ENCODE measurements around the gene SULT2B1.

SULT2B1 gene

DNA sequence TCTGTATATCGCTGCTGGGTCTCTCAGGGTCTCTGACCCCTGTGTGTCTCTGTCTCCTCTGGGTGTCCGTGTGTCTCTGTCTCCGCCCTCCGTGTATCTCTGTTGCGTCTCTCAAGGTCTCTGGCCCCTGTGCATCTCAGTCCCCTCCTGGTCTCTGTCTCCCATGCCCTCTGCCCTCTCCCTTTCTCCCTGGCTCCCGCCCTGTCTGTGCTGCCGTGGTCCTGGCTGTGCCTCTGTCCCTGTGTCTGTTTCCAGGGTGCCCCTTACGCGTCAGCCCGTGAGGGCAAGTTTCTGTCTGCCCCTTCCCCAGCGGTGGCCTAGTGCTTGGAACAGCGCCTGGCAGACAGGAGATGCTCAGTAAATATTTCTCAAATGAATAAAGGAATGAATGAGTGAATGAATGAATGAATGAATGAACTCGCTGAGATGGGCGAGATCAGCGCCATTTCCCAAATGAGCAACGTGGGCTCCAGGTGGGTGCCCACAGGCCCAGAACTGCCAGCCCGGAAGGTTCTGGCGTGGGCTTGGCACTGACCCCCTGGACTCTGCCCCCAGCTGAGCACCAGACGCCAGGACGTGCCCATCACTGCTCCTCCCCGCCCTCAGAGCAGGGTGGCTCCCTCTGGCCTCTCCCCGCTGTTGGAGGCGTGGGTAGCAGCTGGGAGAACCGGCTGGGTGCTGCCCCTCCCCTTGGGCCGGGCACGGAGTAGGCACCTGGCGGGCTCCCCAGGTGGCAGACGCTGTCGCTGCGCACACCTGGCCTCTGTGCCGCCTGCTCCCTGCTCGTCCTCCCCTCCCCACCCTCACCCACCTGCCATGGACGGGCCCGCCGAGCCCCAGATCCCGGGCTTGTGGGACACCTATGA is at the start of gene SULT2B1:
Gene SULT2B1, plus strand, starts transcription at position 736 of the 866 bp plus-strand sequence. Its CDS starts 81 bp downstream, at position 817.
- TF ChIP-seq GATA2 (IDR thresholded peaks at IDR 0.05; ENCODE audit: low read depth, low read length) (no peak), GATA3 (IDR thresholded peaks at IDR 0.05; ENCODE audit: low read depth, low read length) (no peak)

DNA sequence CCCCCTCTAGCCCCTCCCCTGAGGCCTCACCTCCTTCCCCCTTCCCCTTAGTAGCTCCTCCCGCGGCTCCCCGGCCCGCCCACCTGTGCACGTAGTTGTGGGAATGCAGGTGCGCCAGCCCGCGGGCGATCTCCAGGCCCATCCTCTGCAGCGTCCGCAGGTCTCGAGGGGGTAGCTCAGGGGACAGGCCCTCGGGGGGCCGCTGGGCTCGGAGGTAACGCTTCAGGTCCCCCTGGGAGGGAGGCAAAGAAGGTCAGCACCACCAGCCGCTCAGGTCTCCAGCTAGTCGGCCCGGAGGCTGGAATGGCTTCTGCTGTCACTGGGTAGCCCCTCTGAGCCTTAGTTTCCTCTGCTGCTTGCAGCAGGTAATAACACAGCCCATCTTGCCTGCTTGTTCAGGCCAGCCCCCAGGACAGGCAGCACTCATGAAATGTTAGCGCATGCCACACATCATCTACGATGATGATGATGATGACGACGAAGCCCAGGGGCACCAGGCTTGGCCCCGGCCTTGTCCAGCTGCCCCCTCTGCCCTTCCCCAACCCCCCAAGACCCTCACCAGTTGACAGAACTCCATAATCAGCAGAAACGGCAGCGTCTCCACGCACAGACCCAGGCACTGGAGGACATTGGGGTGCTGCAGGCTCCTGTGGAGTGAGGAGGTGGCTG is 49.5 kb upstream of the SULT2B1 start:
- TF ChIP-seq GATA3 (IDR thresholded peaks at IDR 0.05; ENCODE audit: low read depth, low read length) = no peak
- TF ChIP-seq GATA2 (IDR thresholded peaks at IDR 0.05; ENCODE audit: low read depth, low read length) = no peak

DNA sequence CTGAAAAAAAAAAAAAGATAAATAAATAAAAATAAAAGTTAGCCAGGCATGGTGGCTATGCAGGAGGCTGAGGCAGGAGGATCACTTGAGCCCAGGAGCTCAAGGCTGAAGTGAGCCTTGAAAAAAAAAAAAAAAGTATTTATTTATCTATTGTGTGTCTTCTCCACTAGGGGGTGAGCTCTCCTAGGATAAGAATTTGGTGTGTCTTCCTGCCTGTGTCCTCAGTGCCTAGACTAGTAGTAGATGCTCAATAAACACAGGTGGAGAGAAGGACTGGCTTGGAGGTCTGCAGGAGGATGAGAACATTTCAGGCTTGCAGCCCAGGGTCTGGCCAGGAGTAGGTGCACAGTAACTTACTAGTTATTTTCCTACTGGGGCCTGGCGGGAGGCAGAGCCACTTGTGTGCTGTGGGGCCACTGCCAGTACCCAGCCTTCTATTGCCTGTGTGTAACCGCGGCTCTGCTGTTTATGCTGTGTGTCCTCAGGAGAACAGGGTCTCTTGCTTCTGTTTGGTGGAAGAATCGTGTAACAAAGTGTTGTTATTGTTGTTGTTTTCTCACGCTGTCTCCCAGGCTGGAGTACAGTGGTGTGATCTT is 45.7 kb upstream of the SULT2B1 start:
- TF ChIP-seq GATA2 (IDR thresholded peaks at IDR 0.05; ENCODE audit: low read depth, low read length) (no peak), GATA3 (IDR thresholded peaks at IDR 0.05; ENCODE audit: low read depth, low read length) (no peak)

DNA sequence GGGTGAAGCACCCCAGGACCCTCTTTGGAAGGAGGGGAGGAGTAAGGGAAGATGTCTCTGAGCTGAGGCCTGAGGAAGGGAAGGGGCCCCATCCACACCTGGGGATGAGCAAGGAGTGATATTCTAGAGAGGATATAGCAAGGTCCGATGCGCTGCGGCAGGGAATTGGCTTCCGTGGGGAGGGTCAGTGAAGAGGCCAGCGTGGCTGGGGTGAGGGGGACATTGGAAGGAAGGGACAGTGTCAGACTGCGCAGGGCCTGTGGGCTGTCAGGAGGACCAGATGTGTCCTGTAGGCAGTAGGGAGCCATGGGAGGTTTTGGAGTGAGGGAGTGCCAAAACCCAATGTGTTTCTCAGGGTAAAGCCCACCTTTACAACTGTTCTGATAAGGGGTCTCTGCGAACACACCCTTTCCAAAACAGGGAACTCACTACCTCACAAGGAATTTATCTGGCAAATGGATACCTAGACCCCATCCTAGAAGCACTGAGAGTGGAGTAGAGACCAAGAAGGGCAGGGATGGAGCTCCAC is 44.0 kb upstream of the SULT2B1 start:
- TF ChIP-seq GATA3 (IDR thresholded peaks at IDR 0.05; ENCODE audit: low read depth, low read length) (no peak), GATA2 (IDR thresholded peaks at IDR 0.05; ENCODE audit: low read depth, low read length) (no peak)

DNA sequence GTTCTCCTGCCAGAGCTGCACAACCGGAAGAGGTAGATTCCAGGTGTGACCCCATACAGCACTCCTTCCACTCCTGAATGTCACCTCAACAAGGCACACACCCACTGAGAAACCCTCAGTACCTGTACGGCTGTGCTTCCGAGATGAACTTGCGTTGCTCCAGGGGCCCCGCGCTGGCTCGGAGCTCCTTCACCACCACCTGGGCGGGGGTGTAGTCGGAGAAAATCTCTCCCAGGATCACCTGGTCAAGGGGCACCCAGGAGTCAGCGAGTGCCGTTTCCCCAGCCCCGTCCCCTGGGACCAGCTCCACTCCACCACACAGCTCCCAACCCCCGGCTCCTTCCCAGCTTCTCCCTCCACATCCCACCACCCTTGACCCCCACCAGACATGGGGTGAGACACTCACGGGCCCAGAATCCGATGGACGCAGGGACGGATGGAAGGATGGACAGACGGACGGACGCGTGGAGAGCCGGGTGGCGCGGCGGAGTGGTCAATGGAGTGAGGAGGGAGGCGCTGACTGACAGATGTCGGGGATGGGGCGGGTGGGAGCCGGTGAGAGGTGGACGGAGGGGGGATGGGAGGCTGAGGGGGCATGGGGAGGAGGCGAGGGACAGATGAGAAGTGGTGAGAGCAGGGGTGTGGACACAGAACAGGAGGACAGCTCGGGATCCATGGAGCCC is 43.1 kb upstream of the SULT2B1 start:
- TF ChIP-seq GATA3 (IDR thresholded peaks at IDR 0.05; ENCODE audit: low read depth, low read length) = no peak
- TF ChIP-seq GATA2 (IDR thresholded peaks at IDR 0.05; ENCODE audit: low read depth, low read length) = no peak

DNA sequence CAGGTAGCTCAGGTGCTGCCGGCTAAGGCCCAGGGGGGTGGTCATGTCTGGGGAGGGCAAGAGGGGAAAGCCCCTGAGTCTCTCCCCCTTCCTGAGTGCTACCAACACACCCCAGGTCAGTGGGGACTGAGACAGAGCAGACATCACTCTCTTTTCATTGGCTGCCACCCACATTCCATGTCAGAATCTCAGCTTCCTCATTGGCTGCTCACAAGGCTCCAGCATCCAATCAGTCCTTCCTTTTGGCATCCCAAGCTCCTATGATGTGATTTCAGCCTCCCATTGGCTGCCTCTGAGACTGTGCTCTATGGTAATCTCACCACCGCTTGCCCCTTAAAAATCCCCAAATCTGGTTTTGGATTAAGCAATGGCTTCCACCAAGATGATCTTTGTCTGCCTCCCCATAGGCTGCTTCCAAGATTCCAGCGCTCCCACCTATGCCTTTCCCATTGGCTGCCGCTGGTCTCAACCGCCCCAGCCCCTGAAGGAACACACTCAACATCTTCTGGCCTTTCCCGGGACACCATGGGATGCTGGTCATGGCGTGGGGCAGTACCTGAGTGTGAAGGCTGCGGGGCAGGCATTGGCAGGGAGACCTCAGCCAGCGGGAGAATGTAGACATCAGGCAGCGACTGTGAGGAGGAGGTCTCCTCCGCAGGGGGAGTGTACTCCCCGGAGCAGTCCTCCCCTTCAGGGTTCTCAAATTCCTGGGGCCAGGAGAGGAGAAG is 42.3 kb upstream of the SULT2B1 start:
- no peak for TF ChIP-seq GATA2 (IDR thresholded peaks at IDR 0.05; ENCODE audit: low read depth, low read length)

DNA sequence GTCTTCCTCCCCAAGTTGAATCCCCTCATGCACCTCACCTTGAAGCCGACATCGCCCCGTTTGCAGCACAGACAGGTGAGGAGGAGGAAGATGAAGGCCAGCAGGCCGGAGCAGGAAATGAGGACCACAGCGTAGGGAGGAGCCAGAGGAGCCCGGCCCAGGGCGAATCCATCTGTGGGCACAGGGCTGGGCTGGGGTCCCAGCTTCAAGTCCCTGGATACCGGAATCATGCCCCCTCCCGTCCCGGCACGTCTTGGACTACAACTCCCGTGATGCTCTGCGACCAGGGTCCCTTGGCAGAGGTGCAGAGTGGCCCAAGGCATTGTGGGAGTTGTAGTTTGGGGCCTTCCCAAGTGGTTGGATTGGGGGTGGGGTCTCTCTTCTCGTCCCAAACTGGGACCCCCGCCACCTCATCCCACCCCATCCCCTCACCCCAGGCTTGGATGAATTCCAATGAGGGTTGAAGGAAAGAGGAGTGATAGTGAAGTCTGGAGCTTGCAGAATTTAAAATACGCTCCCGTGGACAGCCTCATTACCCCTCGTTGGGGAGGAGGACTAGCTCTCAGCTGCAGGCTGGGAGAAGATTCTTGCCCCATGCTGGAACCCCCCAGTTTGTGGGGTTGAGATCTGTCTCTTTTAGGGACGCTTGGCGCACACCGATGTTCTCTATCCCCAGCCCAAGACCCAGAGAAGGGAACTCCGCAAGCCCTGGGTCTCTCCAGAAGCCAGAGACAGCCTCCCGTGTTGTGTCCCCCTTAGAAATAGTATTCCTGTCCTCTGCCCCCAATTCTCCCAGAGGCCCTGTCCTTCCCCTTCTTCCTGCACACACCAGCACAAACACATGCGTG is 41.3 kb upstream of the SULT2B1 start:
- TF ChIP-seq GATA2 (IDR thresholded peaks at IDR 0.05; ENCODE audit: low read depth, low read length) (no peak), GATA3 (IDR thresholded peaks at IDR 0.05; ENCODE audit: low read depth, low read length) (no peak)

DNA sequence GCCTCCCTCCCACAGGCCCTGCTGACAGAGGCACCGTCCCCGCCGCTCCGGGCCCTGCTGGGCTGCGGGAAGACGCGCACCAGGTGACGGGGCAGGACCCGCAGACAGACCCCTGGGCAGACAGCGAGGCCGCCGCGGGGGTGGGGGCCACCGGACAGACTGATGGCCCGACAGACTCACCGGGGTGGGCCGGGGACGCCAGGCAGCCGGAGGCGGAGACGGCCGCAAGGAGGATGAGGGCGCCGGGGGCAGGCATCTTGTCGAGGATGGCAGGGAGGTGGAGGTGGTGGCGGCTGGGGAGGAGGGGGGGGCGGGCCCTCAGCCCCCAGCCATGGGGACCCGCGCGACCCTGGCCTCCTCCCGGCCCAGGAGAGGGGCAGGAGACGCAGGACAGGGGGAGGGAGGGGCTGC is 40.6 kb upstream of the SULT2B1 start:
- TF ChIP-seq GATA2 (IDR thresholded peaks at IDR 0.05; ENCODE audit: low read depth, low read length) (no peak), GATA3 (IDR thresholded peaks at IDR 0.05; ENCODE audit: low read depth, low read length) (no peak)

DNA sequence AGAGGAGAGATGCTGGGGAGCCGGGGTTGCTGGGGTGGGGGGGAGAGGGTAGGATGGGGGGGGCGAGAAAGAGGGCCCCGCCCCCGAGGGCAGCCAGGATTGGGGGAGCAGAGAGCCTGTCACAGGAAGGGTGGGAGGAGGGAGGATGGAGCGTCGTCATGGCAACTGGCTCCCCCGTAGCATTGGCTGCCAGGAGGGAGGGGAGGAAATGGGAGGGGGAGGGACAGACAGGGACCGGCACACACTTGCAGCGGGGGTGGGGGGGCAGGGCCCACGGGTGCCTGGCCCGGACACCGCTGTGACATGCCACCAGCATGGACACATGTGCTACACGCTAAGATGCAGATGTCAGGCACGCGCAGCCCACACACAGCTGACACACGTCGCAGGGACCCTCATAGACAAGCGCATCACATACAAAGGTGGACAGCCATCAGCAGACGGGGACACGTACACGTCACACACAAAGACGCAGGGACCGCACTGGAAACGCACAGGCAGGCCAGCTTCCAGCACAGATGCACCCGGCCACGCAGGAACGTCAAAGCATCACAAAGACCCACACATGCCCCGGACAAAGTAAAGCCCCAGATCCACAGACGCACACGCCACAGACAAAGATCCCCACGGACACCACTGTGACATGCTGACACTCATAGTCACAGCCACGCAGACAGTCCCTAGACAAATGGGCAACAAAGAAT is 40.0 kb upstream of the SULT2B1 start, which contains the start of gene LMTK3:
Gene LMTK3, minus strand, starts transcription at position 36 of the 704 bp plus-strand sequence. CDS start 259 bp downstream, outside the sequence.
- TF ChIP-seq GATA3 (IDR thresholded peaks at IDR 0.05; ENCODE audit: low read depth, low read length) (no peak), GATA2 (IDR thresholded peaks at IDR 0.05; ENCODE audit: low read depth, low read length) (no peak)

DNA sequence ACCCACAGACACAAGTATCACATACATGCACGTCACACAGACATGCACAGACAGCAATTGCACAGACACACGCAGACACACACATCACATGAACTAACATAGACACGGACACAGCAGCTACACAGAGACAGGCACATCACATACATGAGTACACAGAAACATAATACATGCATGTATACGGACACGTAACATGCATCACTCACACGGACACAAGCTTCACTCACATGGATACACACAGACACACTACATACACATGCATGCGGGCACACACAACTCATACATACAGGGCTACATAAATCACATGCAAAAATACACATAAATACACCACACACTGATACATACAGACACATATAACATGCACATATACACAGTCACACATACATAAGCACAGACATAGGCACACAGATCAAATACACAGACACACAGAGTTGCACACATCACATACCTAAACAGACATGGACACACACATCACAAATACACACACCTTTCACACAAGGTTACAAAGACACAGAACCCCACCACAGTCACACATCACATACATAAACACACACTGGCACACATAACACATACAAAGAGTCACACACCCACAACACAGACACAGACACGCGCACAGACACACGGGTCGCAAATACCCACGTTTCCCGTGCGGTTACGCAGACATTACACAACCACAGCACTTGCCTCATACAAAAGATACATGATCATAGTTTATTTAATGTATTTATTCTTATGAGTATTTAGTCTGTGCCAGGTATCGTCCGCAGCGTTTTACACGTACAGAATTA is 39.3 kb upstream of the SULT2B1 start:
- TF ChIP-seq GATA3 (IDR thresholded peaks at IDR 0.05; ENCODE audit: low read depth, low read length) (no peak), GATA2 (IDR thresholded peaks at IDR 0.05; ENCODE audit: low read depth, low read length) (no peak)

Data from SH-SY5Y (cell line).